IMR-90 (cell line): ENCODE results near the gene ANK3.

Experiments
- CEBPB ChIP-seq: IDR thresholded peaks from 2 replicates; pipeline ENCODE4 v1.6.1; 2012; ENCODE audit warnings: low read depth, low read length, improper control_type of control experiment
- CTCF ChIP-seq: conservative IDR thresholded peaks from 2 replicates; pipeline ENCODE4 v1.5.1; 2012; ENCODE audit warnings: mild to moderate bottlenecking, low read depth, low read length, improper control_type of control experiment
- ELK1 ChIP-seq: fragments of 150-350 bp; IDR thresholded peaks from 2 replicates; pipeline ENCODE4 v1.6.1; 2016; ENCODE audit warnings: low read depth, mild to moderate bottlenecking, low read length, moderate library complexity, borderline replicate concordance
- FOS ChIP-seq: fragments of 150-350 bp; IDR thresholded peaks from 2 replicates; pipeline ENCODE4 v1.6.1; 2016; ENCODE audit warnings: low read depth, low read length
- MAFK ChIP-seq: IDR thresholded peaks from 2 replicates; pipeline ENCODE4 v1.6.1; 2012; ENCODE audit warnings: low read depth, low read length, improper control_type of control experiment
- MXI1 ChIP-seq: IDR thresholded peaks from 2 replicates; pipeline ENCODE4 v1.6.1; 2012; ENCODE audit warnings: low read depth, mild to moderate bottlenecking, low read length, moderate library complexity, borderline replicate concordance
- NFE2L2 ChIP-seq: fragments of 150-350 bp; IDR thresholded peaks from 2 replicates; pipeline ENCODE4 v1.6.1; 2016; ENCODE audit warnings: low read depth, mild to moderate bottlenecking, low read length
- POLR2A ChIP-seq: IDR thresholded peaks from 2 replicates; pipeline ENCODE4 v1.6.1; 2012; ENCODE audit warnings: mild to moderate bottlenecking, low read depth, low read length
- RCOR1 ChIP-seq: IDR thresholded peaks from 2 replicates; pipeline ENCODE4 v1.6.1; 2012; ENCODE audit warnings: mild to moderate bottlenecking, low read length, improper control_type of control experiment; ENCODE audit not compliant: insufficient replicate concordance
- RFX5 ChIP-seq: IDR thresholded peaks from 2 replicates; pipeline ENCODE4 v1.8.0; 2012; ENCODE audit warnings: low read depth, mild to moderate bottlenecking, low read length, moderate library complexity
- SMC3 ChIP-seq: fragments of 150-350 bp; IDR thresholded peaks from 2 replicates; pipeline ENCODE4 v1.6.1; 2016; ENCODE audit warnings: low read depth, mild to moderate bottlenecking, antibody characterized with exemption, low read length, moderate library complexity
- USF2 ChIP-seq: fragments of 150-350 bp; IDR thresholded peaks from 2 replicates; pipeline ENCODE4 v1.6.1; 2017; ENCODE audit warnings: mild to moderate bottlenecking, antibody characterized with exemption, low read length, low read depth

- TF ChIP-seq USF2 (no peak), MXI1 (no peak), CTCF (no peak), MAFK (no peak), CEBPB (no peak), SMC3 (no peak), FOS (no peak), NFE2L2 (no peak), ELK1 (no peak), RFX5 (no peak), RCOR1 (no peak), POLR2A (no peak)
Observed at GRCh38 chr10:60044242-60044641, 345.4 kb downstream of the ANK3 start.
